Effector memory CD4-positive, alpha-beta T cell (primary cell): ENCODE measurements around the gene PKNOX2.

Source experiments
- DNase-seq, 3 donors: peaks; one replicate each; pipeline ENCODE4 v3.0.0-alpha.2; 2020
- H3K27ac ChIP-seq: 2 replicates; pipeline ENCODE4 v1.7.0; 2013; ENCODE audit warnings: mild to moderate bottlenecking, low read length, moderate library complexity; ENCODE audit not compliant: insufficient read depth, poor library complexity, severe bottlenecking
- H3K27me3 ChIP-seq: replicated peaks from 2 replicates; pipeline ENCODE4 v1.7.0; 2013; ENCODE audit warnings: mild to moderate bottlenecking, low read length; ENCODE audit not compliant: insufficient read depth, control insufficient read depth, poor library complexity, severe bottlenecking
- H3K36me3 ChIP-seq: 2 replicates; pipeline ENCODE4 v1.7.0; 2013; ENCODE audit warnings: mild to moderate bottlenecking, low read length, moderate library complexity; ENCODE audit not compliant: control insufficient read depth, insufficient read depth
- H3K4me1 ChIP-seq: 2 replicates; pipeline ENCODE4 v1.7.0; 2013; ENCODE audit warnings: low read length, mild to moderate bottlenecking; ENCODE audit not compliant: control insufficient read depth, insufficient read depth, poor library complexity, severe bottlenecking
- H3K4me3 ChIP-seq: 2 replicates; pipeline ENCODE4 v1.7.0; 2013; ENCODE audit warnings: low read length, low read depth, mild to moderate bottlenecking; ENCODE audit not compliant: insufficient read depth, poor library complexity, severe bottlenecking
- H3K9me3 ChIP-seq: 2 replicates; pipeline ENCODE4 v1.7.0; 2013; ENCODE audit warnings: mild to moderate bottlenecking, low read length, moderate library complexity; ENCODE audit not compliant: control insufficient read depth

Gene PKNOX2

GRCh38 chr11:125179895-125180294 is 15.3 kb downstream of the PKNOX2 start:
- Histone ChIP-seq H3K27ac (no peak overlapping the region), H3K9me3 (no peaks in the 10 kb centered on the region), H3K36me3 (no peaks in the 10 kb centered on the region), H3K27me3 (no peaks in the 10 kb centered on the region), H3K4me3 (no peak overlapping the region), H3K4me1 (no peaks in the 10 kb centered on the region)
- no peak for DNase-seq

GRCh38 chr11:125180413-125181305 is 16.1 kb downstream of the PKNOX2 start:
- no peaks in the 10 kb centered on the region for H3K27me3 ChIP-seq
- H3K4me1 ChIP-seq: no peaks in the 10 kb centered on the region
- no peaks in the 10 kb centered on the region for H3K36me3 ChIP-seq
- H3K4me3 ChIP-seq: no peak overlapping the region
- H3K27ac ChIP-seq: no peak overlapping the region
- DNase-seq: no peak
- H3K9me3 ChIP-seq: no peaks in the 10 kb centered on the region

GRCh38 chr11:125182573-125182972 is 18.0 kb downstream of the PKNOX2 start:
- no peaks in the 10 kb centered on the region for H3K9me3 ChIP-seq
- no peak for DNase-seq
- no peak overlapping the region for H3K27ac ChIP-seq
- no peaks in the 10 kb centered on the region for H3K36me3 ChIP-seq
- no peaks in the 10 kb centered on the region for H3K4me1 ChIP-seq
- no peak overlapping the region for H3K4me3 ChIP-seq
- H3K27me3 ChIP-seq: no peaks in the 10 kb centered on the region

- Histone ChIP-seq H3K4me3 (no peak overlapping the region), H3K9me3 (no peaks in the 10 kb centered on the region), H3K4me1 (no peaks in the 10 kb centered on the region), H3K36me3 (no peaks in the 10 kb centered on the region), H3K27me3 (no peaks in the 10 kb centered on the region), H3K27ac (no peak overlapping the region)
- no peak for DNase-seq
These were observed 19.1 kb downstream of the PKNOX2 start for GRCh38 chr11:125183641-125184040.

- H3K36me3 ChIP-seq: no peaks in the 10 kb centered on the region
- no peak for DNase-seq
- H3K27ac ChIP-seq: no peak overlapping the region
- no peaks in the 10 kb centered on the region for H3K27me3 ChIP-seq
- no peaks in the 10 kb centered on the region for H3K9me3 ChIP-seq
- H3K4me1 ChIP-seq: no peaks in the 10 kb centered on the region
- H3K4me3 ChIP-seq: no peak overlapping the region
These were observed 23.5 kb downstream of the PKNOX2 start for GRCh38 chr11:125188021-125188420.

GRCh38 chr11:125190566-125190965 is 26.0 kb downstream of the PKNOX2 start:
- Histone ChIP-seq H3K4me1 (no peaks in the 10 kb centered on the region), H3K27ac (no peak overlapping the region), H3K9me3 (no peaks in the 10 kb centered on the region), H3K27me3 (no peaks in the 10 kb centered on the region), H3K36me3 (no peaks in the 10 kb centered on the region), H3K4me3 (no peak overlapping the region)
- no peak for DNase-seq

GRCh38 chr11:125192183-125192582 is 27.6 kb downstream of the PKNOX2 start:
- no peaks in the 10 kb centered on the region for H3K9me3 ChIP-seq
- H3K36me3 ChIP-seq: no peaks in the 10 kb centered on the region
- DNase-seq: no peak
- no peaks in the 10 kb centered on the region for H3K4me1 ChIP-seq
- H3K4me3 ChIP-seq: no peak overlapping the region
- H3K27ac ChIP-seq: no peak overlapping the region
- no peaks in the 10 kb centered on the region for H3K27me3 ChIP-seq

- Histone ChIP-seq H3K27me3 (no peaks in the 10 kb centered on the region), H3K36me3 (no peaks in the 10 kb centered on the region), H3K4me3 (no peak overlapping the region), H3K27ac (no peak overlapping the region), H3K4me1 (no peaks in the 10 kb centered on the region), H3K9me3 (no peaks in the 10 kb centered on the region)
- DNase-seq: no peak
These were observed 28.3 kb downstream of the PKNOX2 start for GRCh38 chr11:125192717-125193415.

- Histone ChIP-seq H3K4me1 (no peaks in the 10 kb centered on the region), H3K27ac (no peak overlapping the region), H3K27me3 (no peaks in the 10 kb centered on the region), H3K4me3 (no peak overlapping the region), H3K9me3 (no peaks in the 10 kb centered on the region), H3K36me3 (no peaks in the 10 kb centered on the region)
- no peak for DNase-seq
These were observed 28.8 kb downstream of the PKNOX2 start for GRCh38 chr11:125193416-125193726.

- DNase-seq: no peak
- Histone ChIP-seq H3K4me3 (no peak overlapping the region), H3K4me1 (no peaks in the 10 kb centered on the region), H3K27ac (no peak overlapping the region), H3K9me3 (no peaks in the 10 kb centered on the region), H3K27me3 (no peaks in the 10 kb centered on the region), H3K36me3 (no peaks in the 10 kb centered on the region)
These were observed 29.3 kb downstream of the PKNOX2 start for GRCh38 chr11:125193841-125194240.
